Loucy (cell line): ENCODE data around the gene CFAP157.

Experiments used
- H2AFZ ChIP-seq: fragments of 200-600 bp; sonication (generic); 2 replicates; pipeline ENCODE4 v1.6.0; 2016; ENCODE audit warnings: antibody characterized with exemption, mild to moderate bottlenecking, low read length, moderate library complexity
- H3F3A ChIP-seq: fragments of 200-600 bp; 2 replicates; pipeline ENCODE4 v1.6.0; 2016; ENCODE audit warnings: antibody characterized with exemption, low read depth, mild to moderate bottlenecking
- H3K27me3 ChIP-seq: fragments of 200-600 bp; sonication (generic); 2 replicates; pipeline ENCODE4 v1.6.1; 2014; ENCODE audit warnings: low read length, mild to moderate bottlenecking; ENCODE audit not compliant: insufficient read depth, poor library complexity, severe bottlenecking
- H3K36me3 ChIP-seq: fragments of 200-600 bp; sonication (generic); 2 replicates; pipeline ENCODE4 v1.6.1; 2016; ENCODE audit warnings: low read length; ENCODE audit not compliant: insufficient read depth
- H3K4me1 ChIP-seq: fragments of 200-600 bp; sonication (generic); 2 replicates; pipeline ENCODE4 v1.5.1; 2014; ENCODE audit warnings: low read length, mild to moderate bottlenecking; ENCODE audit not compliant: insufficient read depth, poor library complexity, severe bottlenecking
- H3K4me2 ChIP-seq: fragments of 200-600 bp; sonication (generic); 2 replicates; pipeline ENCODE4 v1.6.0; 2014; ENCODE audit warnings: antibody characterized with exemption, low read length, low read depth, mild to moderate bottlenecking; ENCODE audit not compliant: poor library complexity, severe bottlenecking
- H3K4me3 ChIP-seq: fragments of 200-600 bp; sonication (generic); 2 replicates; pipeline ENCODE4 v1.5.1; 2014; ENCODE audit warnings: low read length, mild to moderate bottlenecking, mixed read lengths; ENCODE audit not compliant: poor library complexity, severe bottlenecking
- H3K79me2 ChIP-seq: fragments of 200-600 bp; sonication (generic); 2 replicates; pipeline ENCODE4 v1.6.1; 2014; ENCODE audit warnings: low read length; ENCODE audit not compliant: insufficient read depth
- H3K9ac ChIP-seq: fragments of 200-600 bp; sonication (generic); 2 replicates; pipeline ENCODE4 v1.6.0; 2014; ENCODE audit warnings: mild to moderate bottlenecking, low read depth, low read length, moderate library complexity; ENCODE audit not compliant: poor library complexity, severe bottlenecking
- H3K9me2 ChIP-seq: fragments of 200-600 bp; sonication (generic); replicated peaks from 2 replicates; pipeline ENCODE4 v1.6.1; 2016; ENCODE audit warnings: low read depth, low read length, mixed read lengths
- H3K9me3 ChIP-seq: fragments of 200-600 bp; sonication (generic); 2 replicates; pipeline ENCODE4 v1.6.1; 2014; ENCODE audit warnings: mild to moderate bottlenecking, antibody characterized with exemption, low read length, low read depth; ENCODE audit not compliant: insufficient read depth
- H4K20me1 ChIP-seq: fragments of 200-600 bp; sonication (generic); 2 replicates; pipeline ENCODE4 v1.6.0; 2014; ENCODE audit warnings: antibody characterized with exemption, low read length, mild to moderate bottlenecking; ENCODE audit not compliant: insufficient read depth, poor library complexity, severe bottlenecking
- CTCF ChIP-seq: fragments of 200-600 bp; sonication (generic); conservative IDR thresholded peaks from 2 replicates; pipeline ENCODE4 v1.5.1; 2014; ENCODE audit warnings: mild to moderate bottlenecking, antibody characterized with exemption, low read length
- EZH2phosphoT487 ChIP-seq: fragments of 200-600 bp; IDR thresholded peaks from 2 replicates; pipeline ENCODE4 v1.6.1; 2018; ENCODE audit warnings: antibody characterized with exemption, mild to moderate bottlenecking, moderate library complexity, borderline replicate concordance

The CFAP157 gene

GRCh38 chr9:127726871-127727270 is 20.1 kb downstream of the CFAP157 start:
- Histone ChIP-seq H3K4me2 (no peak overlapping the region), H3K79me2 (no peaks in the 10 kb centered on the region), H2AFZ (no peak overlapping the region), H4K20me1 (no peaks in the 10 kb centered on the region), H3F3A (no peaks in the 10 kb centered on the region), H3K9ac (no peak overlapping the region), H3K9me2 (no peaks in the 10 kb centered on the region), H3K9me3 (no peaks in the 10 kb centered on the region), H3K4me1 (no peaks in the 10 kb centered on the region), H3K27me3 (no peaks in the 10 kb centered on the region), H3K4me3 (no peak overlapping the region), H3K36me3 (no peaks in the 10 kb centered on the region)
- TF ChIP-seq EZH2phosphoT487 = no peak
- no peak for TF ChIP-seq CTCF

GRCh38 chr9:127728808-127729207 is 22.0 kb downstream of the CFAP157 start:
- TF ChIP-seq EZH2phosphoT487 = no peak
- no peak for TF ChIP-seq CTCF
- Histone ChIP-seq H4K20me1 (peaks cover under 1% of the 10 kb centered on the region), H3K27me3 (no peaks in the 10 kb centered on the region), H3K4me3 (no peak overlapping the region), H3F3A (no peaks in the 10 kb centered on the region), H3K4me1 (peaks cover 4% of the 10 kb centered on the region), H3K4me2 (no peak overlapping the region), H3K79me2 (peaks cover 3% of the 10 kb centered on the region; the same call in 1 of the 2 replicates), H3K9me2 (no peaks in the 10 kb centered on the region), H3K9me3 (no peaks in the 10 kb centered on the region), H3K36me3 (no peaks in the 10 kb centered on the region), H2AFZ (no peak overlapping the region), H3K9ac (no peak overlapping the region)

GRCh38 chr9:127729522-127730256 is 22.9 kb downstream of the CFAP157 start:
- no peaks in the 10 kb centered on the region for H3K9me2 ChIP-seq
- H3K9ac ChIP-seq = no peak overlapping the region
- H3F3A ChIP-seq = no peaks in the 10 kb centered on the region

GRCh38 chr9:127730262-127730661 is 23.5 kb downstream of the CFAP157 start:
- peaks cover 5% of the 10 kb centered on the region for H4K20me1 ChIP-seq
- no peaks in the 10 kb centered on the region for H3K9me2 ChIP-seq
- TF ChIP-seq EZH2phosphoT487 (no peak), CTCF (no peak)

More at GRCh38 chr9:127729522-127730256, 22.9 kb downstream of the CFAP157 start:
- Histone ChIP-seq H3K4me3 (no peak overlapping the region), H3K4me2 (no peak overlapping the region), H2AFZ (no peak overlapping the region), H3K9me3 (no peaks in the 10 kb centered on the region), H3K79me2 (peaks cover 9% of the 10 kb centered on the region), H3K4me1 (peaks cover 10% of the 10 kb centered on the region), H4K20me1 (peaks cover 5% of the 10 kb centered on the region), H3K27me3 (no peaks in the 10 kb centered on the region), H3K36me3 (no peaks in the 10 kb centered on the region)
- TF ChIP-seq EZH2phosphoT487 = no peak

More at GRCh38 chr9:127730262-127730661, 23.5 kb downstream of the CFAP157 start:
- Histone ChIP-seq H3K36me3 (no peaks in the 10 kb centered on the region), H3K4me2 (no peak overlapping the region), H3K79me2 (peaks cover 9% of the 10 kb centered on the region), H2AFZ (no peak overlapping the region), H3K9ac (no peak overlapping the region), H3K27me3 (no peaks in the 10 kb centered on the region), H3F3A (no peaks in the 10 kb centered on the region), H3K4me3 (no peak overlapping the region), H3K9me3 (no peaks in the 10 kb centered on the region), H3K4me1 (peaks cover 10% of the 10 kb centered on the region)
